GM19372 (cell line): Measurements from ENCODE around the gene DNAH1.

Experiments used
- ATAC-seq: cut with Tn5 transposase; IDR thresholded peaks from one replicate; pipeline ENCODE4 v1.9.1; 2021; ENCODE audit warnings: mild to moderate bottlenecking, low read depth, moderate library complexity; ENCODE audit not compliant: unreplicated experiment

The DNAH1 gene

GRCh38 chr3:52442409-52443267 lies 126.5 kb downstream of the DNAH1 start:
- ATAC-seq: no peak

GRCh38 chr3:52443268-52443610 lies 127.1 kb downstream of the DNAH1 start:
- ATAC-seq: no peak

- no peak for ATAC-seq
Measured at GRCh38 chr3:52443791-52444687, 127.9 kb downstream of the DNAH1 start.

- ATAC-seq: peak; percentile 86
Measured at GRCh38 chr3:52444860-52445793, 129.0 kb downstream of the DNAH1 start, which contains the start of gene SEMA3G. Gene SEMA3G, minus strand, starts transcription at chr3:52445103. Its CDS starts 76 bp downstream, at chr3:52445027.

- ATAC-seq: no peak
Measured at GRCh38 chr3:52446042-52446441, 129.9 kb downstream of the DNAH1 start.

GRCh38 chr3:52446631-52447511 lies 130.8 kb downstream of the DNAH1 start:
- no peak for ATAC-seq

GRCh38 chr3:52447512-52448355 lies 131.6 kb downstream of the DNAH1 start:
- no peak for ATAC-seq
